Activated naive CD4-positive, alpha-beta T cell treated with anti-CD3 and anti-CD28 coated beads for 36 hours (primary cell): ENCODE measurements around the gene MTO1. TPM values are rescaled to one million over a fixed set of nuclear protein-coding genes. Genes with fewer than 3 reads are reported as not detected.
A peak's percentile ranks its signal among the peaks of the same experiment; 100 is the strongest.

Source experiments
- CTCF ChIA-PET: fragments of 350-600 bp; sonication (Branson Sonifier 250); formaldehyde crosslinking; loops from one replicate; lab custom pipeline; 2021; ENCODE audit warnings: antibody characterized with exemption; lab: Charles Lee
- DNase-seq: peaks from one replicate; pipeline ENCODE4 v3.0.0-alpha.2; 2020
- H3K27ac Mint-ChIP-seq: one replicate; pipeline ENCODE4 v1.8.0; 2021; ENCODE audit warnings: mild to moderate bottlenecking, mixed read lengths
- H3K27me3 Mint-ChIP-seq: one replicate; pipeline ENCODE4 v1.8.0; 2021; ENCODE audit warnings: low read depth, mixed read lengths
- H3K36me3 Mint-ChIP-seq: one replicate; pipeline ENCODE4 v1.8.0; 2021; ENCODE audit warnings: low read depth, mixed read lengths
- H3K4me1 Mint-ChIP-seq: one replicate; pipeline ENCODE4 v1.8.0; 2021; ENCODE audit warnings: low read depth, mixed read lengths
- H3K4me3 Mint-ChIP-seq: one replicate; pipeline ENCODE4 v1.8.0; 2021; ENCODE audit warnings: mild to moderate bottlenecking, moderate library complexity, mixed read lengths
- H3K9me3 Mint-ChIP-seq: one replicate; pipeline ENCODE4 v1.8.0; 2021; ENCODE audit warnings: mixed read lengths
- intact Hi-C: fragments of 100-400 bp; cut with micrococcal nuclease; formaldehyde crosslinking; loops from one replicate; pipeline ENCODE4 v1.15.1; 2023
- total RNA-seq, 2 experiments: library from RNA; stranded (reverse); gene quantifications; one replicate each; pipeline ENCODE4 v1.2.3, GENCODE V29; 2021

The MTO1 gene
- total RNA-seq, 2 experiments from 2014 or later = 38.7 to 47.1 TPM

DNA sequence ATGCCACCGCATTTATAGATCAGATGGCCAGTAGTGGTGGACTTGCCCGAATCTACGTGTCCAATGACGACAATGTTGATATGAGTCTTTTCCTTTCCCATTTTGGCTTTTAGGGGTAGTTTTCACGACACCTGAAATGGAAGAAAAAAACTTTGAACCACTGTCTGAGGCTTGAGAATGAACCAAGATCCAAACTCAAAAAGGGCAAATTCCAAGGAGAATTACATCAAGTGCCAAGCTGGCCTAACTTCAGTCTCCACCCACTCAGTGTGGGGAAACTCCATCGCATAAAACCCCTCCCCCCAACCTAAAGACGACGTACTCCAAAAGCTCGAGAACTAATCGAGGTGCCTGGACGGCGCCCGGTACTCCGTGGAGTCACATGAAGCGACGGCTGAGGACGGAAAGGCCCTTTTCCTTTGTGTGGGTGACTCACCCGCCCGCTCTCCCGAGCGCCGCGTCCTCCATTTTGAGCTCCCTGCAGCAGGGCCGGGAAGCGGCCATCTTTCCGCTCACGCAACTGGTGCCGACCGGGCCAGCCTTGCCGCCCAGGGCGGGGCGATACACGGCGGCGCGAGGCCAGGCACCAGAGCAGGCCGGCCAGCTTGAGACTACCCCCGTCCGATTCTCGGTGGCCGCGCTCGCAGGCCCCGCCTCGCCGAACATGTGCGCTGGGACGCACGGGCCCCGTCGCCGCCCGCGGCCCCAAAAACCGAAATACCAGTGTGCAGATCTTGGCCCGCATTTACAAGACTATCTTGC, 58.6 kb downstream of the MTO1 start:
- peak; percentile 89 for DNase-seq
- peaks cover 50% of the 10 kb centered on the region for H3K36me3 Mint-ChIP-seq
- peak overlapping the region; percentile 99 for H3K27ac Mint-ChIP-seq
- CTCF ChIA-PET = interaction anchor here (0.7 to 1.9 kb wide), 3 partner anchors 59 to 132 kb away, joined by 3 to 5 read pairs (median 3); partner anchors contain the start of gene MTO1
- peak overlapping the region; percentile 93 for H3K4me3 Mint-ChIP-seq
- H3K4me1 Mint-ChIP-seq = peaks cover 35% of the 10 kb centered on the region
- peaks cover 4% of the 10 kb centered on the region for H3K27me3 Mint-ChIP-seq
- intact Hi-C loops = loop anchor here (2.0 to 5.0 kb wide), 3 partner anchors 203 to 1765 kb away; partner anchors contain the start of genes KHDC1 and TMEM30A
- no peaks in the 10 kb centered on the region for H3K9me3 Mint-ChIP-seq

DNA sequence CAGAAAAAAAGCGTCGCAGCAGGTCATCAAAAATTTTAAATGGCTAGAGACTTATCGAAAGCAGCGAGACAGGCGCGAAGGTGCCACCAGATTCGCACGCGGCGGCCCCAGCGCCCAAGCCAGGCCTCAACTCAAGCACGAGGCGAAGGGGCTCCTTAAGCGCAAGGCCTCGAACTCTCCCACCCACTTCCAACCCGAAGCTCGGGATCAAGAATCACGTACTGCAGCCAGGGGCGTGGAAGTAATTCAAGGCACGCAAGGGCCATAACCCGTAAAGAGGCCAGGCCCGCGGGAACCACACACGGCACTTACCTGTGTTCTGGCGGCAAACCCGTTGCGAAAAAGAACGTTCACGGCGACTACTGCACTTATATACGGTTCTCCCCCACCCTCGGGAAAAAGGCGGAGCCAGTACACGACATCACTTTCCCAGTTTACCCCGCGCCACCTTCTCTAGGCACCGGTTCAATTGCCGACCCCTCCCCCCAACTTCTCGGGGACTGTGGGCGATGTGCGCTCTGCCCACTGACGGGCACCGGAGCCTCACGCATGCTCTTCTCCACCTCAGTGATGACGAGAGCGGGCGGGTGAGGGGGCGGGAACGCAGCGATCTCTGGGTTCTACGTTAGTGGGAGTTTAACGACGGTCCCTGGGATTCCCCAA, 59.3 kb downstream of the MTO1 start, which contains the start of gene EEF1A1:
TSS of gene EEF1A1 (minus strand) at position 345 of the 663 bp plus-strand sequence. CDS start 1,006 bp downstream, outside the sequence.
- H3K27ac Mint-ChIP-seq = peak within 1 kb of the TSS; percentile 99
- H3K4me1 Mint-ChIP-seq = peaks cover 33% of the 10 kb centered on the region
- peak; percentile 100 for DNase-seq
- peaks cover 4% of the 10 kb centered on the region for H3K27me3 Mint-ChIP-seq
- H3K36me3 Mint-ChIP-seq = peaks cover 47% of the 10 kb centered on the region
- intact Hi-C loops = loop anchor here (1.0 to 5.0 kb wide), 12 partner anchors 39 to 1764 kb away; partner anchors contain the start of genes CGAS, COX7A2, KHDC1 and MTO1
- CTCF ChIA-PET = interaction anchor here (0.6 to 3.4 kb wide), 8 partner anchors 12 to 132 kb away, joined by 3 to 16 read pairs (median 4); partner anchors contain the start of genes MTO1 and SLC17A5
- peak within 1 kb of the TSS; percentile 93 for H3K4me3 Mint-ChIP-seq
- no peaks in the 10 kb centered on the region for H3K9me3 Mint-ChIP-seq

DNA sequence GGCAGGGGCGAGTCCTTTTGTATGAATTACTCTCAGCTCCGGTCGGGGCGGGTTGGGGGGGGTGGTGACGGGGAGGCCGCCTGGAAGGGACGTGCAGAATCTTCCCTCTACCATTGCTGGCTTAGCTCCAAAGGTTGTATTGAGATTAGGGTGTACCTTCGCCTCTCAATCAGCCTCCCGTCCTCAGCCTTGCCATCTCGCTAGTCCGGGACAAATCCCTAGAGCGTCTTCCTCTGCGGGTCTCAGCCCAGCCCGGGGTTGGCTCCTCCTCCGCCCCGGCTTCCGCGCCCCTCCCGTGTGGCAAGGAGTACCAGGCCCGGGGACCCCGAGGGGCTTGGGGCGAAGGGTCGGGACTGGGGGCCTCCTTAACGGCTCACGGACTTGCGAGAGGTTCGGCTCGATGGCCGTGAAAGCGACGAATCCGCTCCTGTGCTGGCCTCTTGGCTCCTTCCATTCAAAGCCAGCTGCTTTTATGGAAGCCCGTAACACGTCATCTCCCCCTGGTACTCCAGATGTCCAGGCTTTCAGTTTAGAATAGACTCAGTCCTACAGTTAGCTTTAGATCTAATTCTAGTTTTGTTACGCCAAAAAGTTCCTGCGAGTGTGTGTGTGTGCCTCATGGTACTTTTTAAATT, 59.9 kb downstream of the MTO1 start:
- intact Hi-C loops = loop anchor here (1.0 to 5.0 kb wide), 12 partner anchors 39 to 1763 kb away; partner anchors contain the start of genes CGAS, COX7A2, KHDC1 and MTO1
- H3K27me3 Mint-ChIP-seq = peaks cover 4% of the 10 kb centered on the region
- peak overlapping the region; percentile 93 for H3K4me3 Mint-ChIP-seq
- no peak for DNase-seq
- peaks cover 43% of the 10 kb centered on the region for H3K36me3 Mint-ChIP-seq
- H3K4me1 Mint-ChIP-seq = peaks cover 28% of the 10 kb centered on the region
- H3K9me3 Mint-ChIP-seq = no peaks in the 10 kb centered on the region
- peak overlapping the region; percentile 99 for H3K27ac Mint-ChIP-seq
- CTCF ChIA-PET = interaction anchor here (0.6 to 3.4 kb wide), 8 partner anchors 12 to 132 kb away, joined by 3 to 16 read pairs (median 4); partner anchors contain the start of gene SLC17A5

DNA sequence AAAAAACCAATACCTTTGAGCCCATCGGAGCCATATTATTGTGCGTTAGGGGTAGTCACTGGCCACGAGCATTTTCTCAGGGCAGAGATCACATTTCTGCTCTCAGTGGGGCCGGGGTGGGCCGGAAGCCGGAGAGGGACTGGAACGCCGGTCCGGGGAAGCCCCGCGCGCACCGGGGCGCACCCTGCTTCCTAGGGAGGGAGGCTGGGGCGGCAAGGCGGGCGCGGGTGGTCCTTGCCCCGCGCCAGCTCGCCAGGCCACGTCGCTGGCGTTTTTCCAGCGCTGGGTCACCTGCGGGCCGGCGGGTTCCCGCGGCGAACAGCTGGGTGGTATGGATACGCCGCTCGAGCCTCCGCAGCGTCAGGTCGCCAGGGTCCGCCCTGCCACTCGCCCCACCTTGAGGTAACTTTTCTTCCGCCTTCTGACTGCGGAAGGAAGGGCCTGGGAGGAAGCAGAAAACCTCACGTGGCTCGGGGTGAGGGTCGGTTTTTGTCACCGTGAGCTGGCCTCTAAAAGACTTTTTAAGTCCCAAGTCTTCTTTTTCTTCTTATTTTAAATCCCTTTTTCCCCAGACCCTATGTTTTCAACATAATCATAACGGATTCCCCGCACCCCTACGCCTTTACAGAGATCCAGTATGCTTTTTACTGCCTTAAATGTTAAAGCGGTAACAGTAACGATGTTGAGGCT, 62.0 kb downstream of the MTO1 start:
- Mint-ChIP-seq H3K27ac (peak overlapping the region; percentile 99), H3K4me3 (peak overlapping the region; percentile 93), H3K36me3 (peaks cover 25% of the 10 kb centered on the region), H3K9me3 (no peaks in the 10 kb centered on the region), H3K27me3 (peaks cover 4% of the 10 kb centered on the region), H3K4me1 (peaks cover 15% of the 10 kb centered on the region)
- DNase-seq = peak; percentile 88
- intact Hi-C loops = loop anchor here (1.0 to 5.0 kb wide), 2 partner anchors 87 to 261 kb away; partner anchors contain the start of gene KHDC1
- CTCF ChIA-PET = interaction anchor here (1.0 to 3.4 kb wide), 5 partner anchors 9 to 130 kb away, joined by 3 to 16 read pairs (median 4); partner anchors contain the start of gene SLC17A5

DNA sequence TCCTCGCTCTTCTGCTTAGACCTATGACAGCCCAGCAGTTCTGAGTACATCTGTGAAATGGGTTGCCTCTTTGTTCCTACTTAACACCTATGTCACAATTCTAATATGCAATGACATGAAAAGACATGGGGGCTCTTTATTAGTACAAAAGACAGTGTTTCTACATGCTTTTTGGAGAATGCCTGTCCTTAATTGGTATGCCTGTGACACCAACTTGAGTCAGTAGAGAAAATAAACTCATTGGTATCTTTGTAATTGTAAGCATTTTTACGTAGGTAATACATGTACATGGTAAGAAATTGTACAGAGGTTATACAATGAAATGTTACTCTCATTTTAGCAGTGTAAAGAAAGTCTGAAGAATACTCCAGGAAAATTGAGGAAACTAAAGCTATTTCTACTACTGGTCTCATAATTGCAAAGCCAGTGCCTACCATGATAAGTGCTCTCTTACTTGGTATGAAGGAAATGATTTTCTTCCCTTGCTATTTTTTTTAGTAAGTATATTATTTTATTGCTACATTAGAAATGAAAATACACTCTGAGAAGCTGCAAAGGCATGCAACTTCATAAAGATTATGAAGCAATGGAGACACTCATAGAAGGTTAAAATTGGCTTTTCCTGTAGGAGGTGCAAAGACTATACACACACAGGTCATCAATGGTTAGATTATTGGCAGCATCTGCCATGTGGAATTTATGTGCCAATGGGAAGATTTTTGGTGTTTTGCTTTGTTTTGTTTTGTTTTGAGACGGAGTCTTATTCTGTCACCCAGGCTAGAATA, 64.2 kb downstream of the MTO1 start:
- no peak overlapping the region for H3K27ac Mint-ChIP-seq
- peaks cover 3% of the 10 kb centered on the region for H3K36me3 Mint-ChIP-seq
- intact Hi-C loops = no loop called here
- H3K9me3 Mint-ChIP-seq = no peaks in the 10 kb centered on the region
- peaks cover 15% of the 10 kb centered on the region for H3K4me1 Mint-ChIP-seq
- DNase-seq = no peak
- no peak overlapping the region for H3K4me3 Mint-ChIP-seq
- H3K27me3 Mint-ChIP-seq = no peaks in the 10 kb centered on the region
- CTCF ChIA-PET = interaction anchor here (1.3 kb wide), 1 partner anchor 61 kb away, joined by 6 read pairs; no protein-coding TSS in a partner anchor

DNA sequence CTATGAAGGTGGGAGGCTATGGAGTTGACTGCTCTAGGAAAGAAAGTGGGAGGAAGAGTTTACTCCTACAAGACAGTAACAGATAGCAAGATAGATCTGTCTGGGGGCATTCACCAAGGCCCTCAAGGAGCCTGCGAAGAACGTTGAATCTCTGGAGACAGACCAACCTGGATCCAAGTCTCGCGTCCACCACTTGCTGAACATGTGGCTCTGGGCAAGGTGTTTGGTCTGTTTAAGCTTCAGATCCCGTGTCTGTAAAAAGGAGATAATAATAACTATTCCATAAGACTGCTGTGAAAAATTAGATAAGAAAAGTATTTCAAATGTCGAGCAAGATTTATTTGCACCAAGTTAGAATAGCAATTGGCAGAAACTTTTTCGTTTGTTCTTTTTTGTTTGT, 67.4 kb downstream of the MTO1 start:
- Mint-ChIP-seq H3K27ac (no peak overlapping the region), H3K4me1 (peaks cover 7% of the 10 kb centered on the region), H3K36me3 (no peaks in the 10 kb centered on the region), H3K27me3 (no peaks in the 10 kb centered on the region), H3K9me3 (no peaks in the 10 kb centered on the region), H3K4me3 (no peak overlapping the region)
- no peak for DNase-seq
- CTCF ChIA-PET = no interaction called here
- intact Hi-C loops = no loop called here

DNA sequence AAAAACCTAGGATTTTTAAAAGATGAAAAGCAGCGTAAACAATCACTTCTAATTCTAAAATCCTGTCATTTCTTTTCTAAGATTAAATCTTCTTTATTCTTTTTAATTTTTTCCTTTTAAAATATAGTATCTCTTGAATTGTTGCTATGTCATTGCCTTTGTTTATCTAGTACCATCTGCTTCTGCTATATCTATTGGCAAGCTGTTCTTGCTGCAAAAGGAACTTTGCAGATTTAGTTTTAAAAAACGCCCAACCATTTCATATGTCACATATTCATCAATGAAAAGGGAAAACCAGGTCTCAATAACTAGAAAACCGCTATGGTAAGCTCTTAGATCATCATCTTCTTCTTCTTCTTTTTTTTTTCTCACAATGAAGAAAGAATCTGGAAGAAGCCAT, 70.8 kb downstream of the MTO1 start:
- Mint-ChIP-seq H3K27me3 (no peaks in the 10 kb centered on the region), H3K36me3 (no peaks in the 10 kb centered on the region), H3K4me1 (no peaks in the 10 kb centered on the region), H3K9me3 (no peaks in the 10 kb centered on the region), H3K27ac (no peak overlapping the region), H3K4me3 (no peak overlapping the region)
- DNase-seq = no peak
- CTCF ChIA-PET = interaction anchor here (1.3 kb wide), 1 partner anchor 78 kb away, joined by 5 read pairs; no protein-coding TSS in a partner anchor
- intact Hi-C loops = no loop called here

DNA sequence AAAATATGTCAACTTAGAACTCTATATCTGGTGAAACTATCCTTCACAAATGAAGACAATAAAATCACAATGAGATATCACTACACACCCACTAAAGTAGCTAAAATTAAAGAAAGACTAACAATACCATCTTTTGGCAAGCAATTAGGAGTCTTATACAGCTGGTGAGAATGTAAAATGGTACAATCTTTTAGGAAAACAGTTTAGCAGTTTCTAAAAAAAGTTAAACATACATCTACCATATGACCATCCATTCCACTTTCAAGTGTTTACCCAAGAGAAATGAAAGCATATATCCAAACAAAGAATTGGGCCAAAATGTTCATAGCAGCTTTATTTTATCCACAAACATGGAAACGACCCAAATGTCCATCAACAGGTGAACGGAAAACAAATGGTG, 73.1 kb downstream of the MTO1 start:
- intact Hi-C loops = no loop called here
- DNase-seq = no peak
- Mint-ChIP-seq H3K36me3 (no peaks in the 10 kb centered on the region), H3K27ac (no peak overlapping the region), H3K27me3 (no peaks in the 10 kb centered on the region), H3K4me3 (no peak overlapping the region), H3K9me3 (no peaks in the 10 kb centered on the region), H3K4me1 (no peaks in the 10 kb centered on the region)
- CTCF ChIA-PET = interaction anchor here (0.7 kb wide), 1 partner anchor 39 kb away, joined by 3 read pairs; no protein-coding TSS in a partner anchor

DNA sequence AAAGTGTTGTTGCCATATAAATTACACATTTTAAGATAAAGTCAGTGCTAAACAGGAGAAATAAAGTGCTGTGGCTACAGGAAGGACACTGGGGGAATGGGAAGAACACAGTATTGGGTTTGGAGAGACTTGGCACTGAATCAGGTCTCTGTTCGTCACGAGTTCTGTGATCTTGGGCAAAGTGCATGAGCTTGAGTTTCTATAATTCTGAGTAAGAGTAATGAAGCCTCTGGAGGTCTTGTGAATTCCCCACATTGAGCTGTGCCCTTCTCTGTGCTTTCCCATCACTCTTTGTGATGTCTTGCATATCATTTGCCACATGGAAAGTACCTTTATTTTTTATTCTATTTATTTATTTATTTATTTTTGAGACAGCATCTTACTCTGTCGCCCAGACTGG, 76.1 kb downstream of the MTO1 start:
- intact Hi-C loops = no loop called here
- DNase-seq = no peak
- no peaks in the 10 kb centered on the region for H3K27me3 Mint-ChIP-seq
- CTCF ChIA-PET = interaction anchor here (0.6 kb wide), 2 partner anchors 41 to 112 kb away, joined by 3 to 4 read pairs; no protein-coding TSS in a partner anchor
- H3K36me3 Mint-ChIP-seq = no peaks in the 10 kb centered on the region
- no peaks in the 10 kb centered on the region for H3K4me1 Mint-ChIP-seq
- H3K9me3 Mint-ChIP-seq = no peaks in the 10 kb centered on the region
- H3K27ac Mint-ChIP-seq = peak overlapping the region; percentile 64
- no peak overlapping the region for H3K4me3 Mint-ChIP-seq

DNA sequence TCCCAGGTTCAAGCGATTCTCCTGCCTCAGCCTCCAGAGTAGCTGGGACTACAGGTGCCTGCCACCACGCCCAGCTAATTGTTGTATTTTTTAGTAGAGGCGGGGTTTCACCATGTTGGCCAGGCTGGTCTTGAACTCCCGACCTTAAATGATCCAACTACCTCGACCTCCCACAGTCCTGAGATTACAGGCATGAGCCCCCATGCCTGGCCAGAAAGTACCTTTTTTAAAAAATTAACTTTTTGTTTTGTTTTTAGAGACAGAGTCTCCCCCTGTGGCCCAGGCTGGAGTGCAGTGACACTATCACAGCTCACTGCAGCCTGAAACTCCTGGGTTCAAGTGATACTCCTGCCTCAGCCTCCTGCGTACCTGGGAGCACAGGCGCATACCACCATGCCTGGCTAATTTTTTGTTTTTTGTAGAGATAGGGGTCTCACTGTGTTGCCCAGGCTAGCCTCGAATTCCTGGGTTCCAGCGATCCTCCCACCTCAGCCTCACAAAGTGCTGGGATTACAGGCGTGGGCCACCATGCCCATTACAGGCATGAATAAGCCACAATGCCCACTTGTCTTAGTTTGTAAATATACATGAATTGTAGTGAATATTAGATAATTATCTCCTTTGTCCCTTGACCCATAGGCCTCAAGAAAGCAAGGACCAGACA, 76.7 kb downstream of the MTO1 start:
- Mint-ChIP-seq H3K27ac (peak overlapping the region; percentile 13), H3K27me3 (no peaks in the 10 kb centered on the region), H3K4me3 (no peak overlapping the region), H3K4me1 (no peaks in the 10 kb centered on the region), H3K9me3 (no peaks in the 10 kb centered on the region), H3K36me3 (no peaks in the 10 kb centered on the region)
- CTCF ChIA-PET = interaction anchor here (0.6 kb wide), 1 partner anchor 112 kb away, joined by 3 read pairs; no protein-coding TSS in a partner anchor
- no peak for DNase-seq
- intact Hi-C loops = no loop called here
